Effector CD8-positive, alpha-beta T cell (primary cell): Measurements from ENCODE around the gene SLC2A10.

Source experiments
- DNase-seq: peaks from one replicate; lab custom pipeline; 2025; lab: John Stamatoyannopoulos, UW

SLC2A10 gene

DNA sequence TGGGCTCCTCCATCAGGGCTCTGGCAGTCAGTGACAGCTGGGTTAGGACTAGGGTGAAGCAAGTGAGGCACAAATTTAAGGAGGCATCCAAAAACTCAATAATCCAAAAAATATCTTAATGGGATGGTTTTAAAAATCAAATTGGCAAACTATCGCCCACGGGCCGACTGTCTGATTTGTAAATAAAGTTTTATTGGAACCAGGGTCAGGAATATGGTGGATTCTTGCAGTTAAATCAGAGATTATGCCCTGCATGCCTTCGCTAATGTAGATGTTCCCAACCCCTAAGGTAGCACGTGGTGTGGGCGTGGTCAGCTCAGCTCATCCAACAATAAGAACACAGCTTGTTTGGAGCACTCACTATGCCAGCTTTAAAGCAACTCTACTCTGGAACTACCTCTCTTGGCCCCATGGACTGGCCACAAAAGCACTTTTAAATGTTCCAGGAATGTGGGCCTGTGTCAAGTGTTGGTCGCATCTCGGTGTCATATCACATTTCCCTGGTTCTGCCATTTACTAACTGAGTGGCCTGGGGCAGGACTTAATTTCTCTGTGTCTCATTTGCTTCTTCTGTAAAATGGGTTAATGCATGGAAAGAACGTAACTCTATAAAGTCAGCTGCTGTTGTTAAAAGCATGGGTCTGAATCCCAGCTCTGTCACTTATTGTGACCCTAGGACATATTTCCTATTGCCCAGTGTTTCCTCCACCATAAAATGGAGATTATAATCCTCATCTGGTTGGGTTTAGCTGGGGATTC is 27.2 kb upstream of the SLC2A10 start:
- DNase-seq, result no peak

DNA sequence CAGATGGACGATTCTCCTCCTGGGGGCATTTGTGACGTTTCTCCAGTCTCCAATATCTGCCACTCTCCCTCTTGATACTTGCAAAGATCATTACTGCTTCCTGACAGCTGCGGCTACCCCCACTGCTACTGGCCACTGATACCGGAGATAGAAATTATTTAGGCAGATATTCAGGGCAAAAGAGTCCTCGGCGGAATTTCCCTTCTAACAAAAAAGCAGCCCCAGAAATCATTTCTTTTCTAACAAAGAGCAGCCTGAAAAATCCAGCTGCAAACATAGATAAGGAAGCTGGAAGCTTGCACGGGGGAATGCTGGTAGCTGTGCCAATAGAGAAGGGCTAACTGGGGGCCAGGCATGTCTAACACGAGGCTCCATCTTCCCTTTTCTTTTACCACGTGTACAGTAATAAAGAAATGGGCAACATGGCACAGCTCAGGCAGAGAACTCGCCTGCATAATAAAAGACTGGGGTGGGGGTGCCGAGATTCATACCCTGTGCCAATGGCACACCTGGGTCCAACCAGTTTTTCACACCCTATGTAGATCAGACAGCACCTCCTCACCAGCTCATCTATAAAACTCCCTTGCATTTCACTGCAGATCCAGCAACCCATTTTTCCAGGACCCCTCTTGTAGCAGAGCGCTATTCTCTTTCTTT is 26.3 kb upstream of the SLC2A10 start:
- DNase-seq, result no peak

DNA sequence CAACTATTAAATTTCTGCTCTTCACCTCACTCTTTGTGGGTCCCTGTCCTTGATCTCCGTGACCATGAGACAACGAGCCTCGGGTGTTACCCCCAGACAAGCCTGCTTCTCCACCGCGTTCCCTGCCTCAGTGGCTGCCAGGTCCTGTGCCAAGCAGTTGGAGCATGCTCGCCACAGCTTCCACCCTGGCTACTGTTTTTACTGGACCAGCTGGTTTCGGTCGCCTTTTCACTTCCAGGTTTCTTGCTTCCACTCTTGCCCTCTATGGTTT is 25.8 kb upstream of the SLC2A10 start:
- no peak for DNase-seq

DNA sequence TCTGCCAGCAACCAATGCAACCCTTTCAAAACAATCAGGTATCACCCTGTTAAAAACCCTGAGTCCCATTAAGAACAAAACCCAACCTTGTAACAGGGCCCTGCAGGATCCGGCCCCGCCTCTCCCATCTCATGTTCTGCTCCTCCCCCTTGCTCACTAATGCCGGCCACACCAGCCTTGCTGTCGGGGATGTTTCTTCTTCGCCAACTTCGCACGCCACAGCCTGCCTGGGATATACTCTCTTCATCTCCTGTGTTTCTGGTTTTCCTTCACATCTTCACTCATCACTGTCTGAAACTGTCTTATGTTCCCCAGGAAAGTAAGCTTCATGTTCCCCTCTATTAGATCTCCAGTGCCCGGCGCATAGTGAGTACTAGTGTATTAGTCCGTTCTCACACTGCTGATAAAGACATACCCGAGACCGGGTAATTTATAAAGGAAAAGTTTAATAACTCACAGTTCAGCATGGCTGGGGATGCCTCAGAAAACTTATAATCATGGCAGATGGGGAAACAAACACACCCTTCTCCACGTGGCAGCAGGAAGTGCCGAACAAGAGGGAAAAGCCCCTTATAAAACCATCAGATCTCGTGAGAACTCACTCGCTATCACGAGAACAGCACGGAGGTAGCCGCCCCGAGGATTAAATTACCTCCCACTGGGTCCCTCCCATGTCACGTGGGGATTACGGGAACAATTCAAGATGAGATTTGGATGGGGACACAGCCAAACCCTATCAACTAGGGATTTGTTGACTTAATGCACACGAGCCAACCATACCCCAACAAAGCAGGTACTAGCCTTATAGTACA is 25.3 kb upstream of the SLC2A10 start:
- no peak for DNase-seq

DNA sequence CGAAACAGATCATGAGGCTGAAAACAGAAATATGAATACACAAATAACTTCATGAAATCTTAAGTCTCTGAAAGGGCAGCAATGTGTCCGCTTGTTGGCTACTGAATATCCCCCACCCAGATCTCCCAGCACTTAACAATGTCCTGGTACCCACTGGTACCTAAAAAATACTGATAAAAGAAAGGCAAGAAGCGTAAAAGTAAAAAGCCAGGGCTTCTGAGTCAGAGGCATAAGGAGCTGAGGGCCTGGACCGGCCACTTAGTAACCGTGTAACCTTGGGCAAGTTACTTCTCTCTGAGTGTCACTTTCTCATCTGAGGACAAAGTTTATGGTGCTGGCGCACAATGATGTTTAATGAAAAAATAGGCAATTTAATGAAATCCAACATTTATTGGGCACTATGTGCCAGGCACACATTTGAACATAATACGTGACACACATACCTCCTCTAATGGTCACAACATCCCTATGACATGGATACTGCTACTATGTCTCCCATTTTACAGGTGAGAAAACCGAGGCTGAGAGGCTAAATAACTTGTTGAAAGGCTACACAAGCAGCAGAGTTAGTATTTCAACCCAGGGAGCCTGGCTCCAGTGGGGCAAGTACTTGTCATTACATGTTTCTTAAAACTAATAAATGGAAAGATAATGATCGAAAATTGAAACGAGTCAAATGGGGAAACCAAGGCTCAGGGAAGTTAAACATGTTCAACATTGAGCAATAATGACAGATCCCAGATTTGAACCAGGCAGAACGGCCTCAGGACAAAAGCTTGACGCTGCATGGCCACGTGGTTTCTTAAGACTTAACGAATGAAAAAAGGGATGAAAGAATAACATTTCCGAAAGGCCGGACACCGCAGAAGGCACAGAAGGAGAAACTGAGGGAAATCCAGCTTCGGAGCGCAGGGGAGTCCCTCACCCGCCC is 21.0 kb upstream of the SLC2A10 start:
- DNase-seq, result no peak

DNA sequence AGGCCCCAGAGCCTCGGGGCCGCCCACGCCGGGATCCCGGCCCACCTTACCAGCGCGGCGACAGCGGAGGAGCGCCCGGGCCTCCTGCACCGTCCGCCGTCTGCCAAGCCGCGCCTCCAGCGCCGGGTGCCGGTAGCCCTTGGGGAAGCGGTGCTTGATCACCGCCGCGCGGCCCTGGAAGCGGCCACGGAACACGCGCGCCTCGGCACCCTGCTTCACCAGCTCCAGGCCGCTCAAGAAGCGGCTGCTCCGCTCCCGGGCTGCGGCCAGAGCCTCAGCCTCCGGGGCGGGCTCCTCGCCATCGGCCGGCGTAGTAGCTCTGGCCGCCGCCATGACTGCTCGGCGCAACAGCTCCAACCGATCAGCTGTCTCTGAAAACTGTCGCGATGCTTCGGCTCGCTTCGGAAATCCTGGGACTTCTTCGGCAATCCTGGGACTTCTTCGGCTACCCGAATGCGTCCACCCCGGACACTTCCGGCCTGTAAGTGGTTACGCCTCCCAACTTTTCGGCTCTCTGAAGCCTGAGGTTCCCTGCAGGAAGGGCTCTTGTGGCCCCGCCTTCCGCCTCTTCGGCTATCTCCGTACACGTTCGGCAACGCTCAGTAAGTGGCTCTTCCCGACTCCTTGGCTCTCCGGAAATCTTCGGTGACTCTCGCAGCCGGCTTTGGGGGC is 20.2 kb upstream of the SLC2A10 start, which contains the start of gene TP53RK:
Gene TP53RK, minus strand, starts transcription at position 363 of the 672 bp plus-strand sequence. Its CDS starts 30 bp downstream, at position 333.
- DNase-seq, result peak; percentile 96

DNA sequence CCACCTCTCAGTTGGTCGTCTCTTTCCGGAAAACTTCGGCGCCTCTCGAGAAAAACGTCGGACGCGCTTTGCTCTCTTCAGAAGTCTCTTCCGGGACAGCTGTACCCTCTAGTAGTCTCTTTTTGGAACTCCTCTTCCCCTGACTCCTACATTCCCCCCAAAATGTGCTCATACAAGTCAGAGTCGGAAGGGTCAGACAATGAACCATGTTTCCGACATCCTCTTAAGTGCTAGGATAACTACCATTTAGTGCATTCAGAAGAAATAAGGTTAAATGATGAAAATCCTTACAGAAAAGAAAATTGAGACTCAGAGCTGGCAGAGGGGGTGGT is 19.7 kb upstream of the SLC2A10 start:
- no peak for DNase-seq

DNA sequence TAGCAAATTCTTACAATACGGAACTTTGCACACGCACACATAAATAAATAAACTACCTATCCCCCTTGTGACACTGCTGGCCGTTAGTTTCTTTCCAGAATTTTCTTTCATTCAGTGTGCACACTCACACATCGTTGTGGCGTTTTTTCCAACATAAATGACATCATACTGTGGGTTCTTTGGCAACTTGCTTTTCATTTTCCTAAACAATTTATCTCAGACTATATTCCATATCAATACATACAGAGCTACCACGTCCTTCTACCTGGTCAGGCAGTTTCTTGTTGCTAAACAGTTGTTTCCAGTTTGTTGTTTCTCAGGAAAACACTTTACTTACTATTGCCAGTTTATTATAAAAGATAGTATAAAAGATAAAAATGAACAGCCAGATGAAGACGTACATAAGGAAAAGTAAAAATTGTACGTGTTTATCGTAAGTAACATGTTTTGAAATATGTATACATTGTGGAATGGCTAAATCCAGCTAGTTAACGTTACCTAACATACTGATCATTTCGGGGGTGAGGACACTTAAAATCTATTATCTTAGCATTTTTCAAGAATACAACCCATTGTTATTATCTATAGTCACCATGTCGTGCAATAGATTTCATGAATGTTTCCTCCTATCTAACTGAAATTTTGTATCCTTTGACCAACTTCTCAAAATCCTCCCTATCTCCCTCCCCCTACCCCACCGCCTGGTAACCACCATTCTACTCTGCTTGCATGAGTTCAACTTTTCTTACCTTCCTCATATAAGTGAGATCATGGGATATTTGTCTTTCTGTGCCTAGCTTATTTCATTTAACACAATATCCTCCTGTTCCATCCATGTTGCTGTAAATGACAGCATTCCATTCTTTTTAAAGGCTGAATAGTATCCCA is 19.0 kb upstream of the SLC2A10 start:
- DNase-seq, result no peak

DNA sequence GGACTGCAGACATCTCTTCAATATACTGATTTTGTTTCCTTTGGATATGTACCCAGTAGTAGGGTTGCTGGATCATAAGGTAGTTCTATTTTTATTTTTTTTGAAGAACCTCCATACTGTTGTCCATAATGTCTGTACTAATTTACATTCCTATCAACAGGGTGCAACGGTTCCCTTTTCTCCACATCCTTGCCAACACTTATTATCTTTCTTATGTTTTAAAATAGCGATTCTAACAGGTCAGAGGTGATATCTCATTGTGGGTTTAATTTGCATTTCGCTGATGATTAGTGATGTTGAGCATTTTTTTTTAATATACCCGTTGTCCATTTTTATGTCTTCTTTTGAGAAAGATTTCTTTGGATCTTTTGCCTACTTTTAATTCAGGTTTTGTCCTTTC is 18.3 kb upstream of the SLC2A10 start:
- DNase-seq, result no peak

DNA sequence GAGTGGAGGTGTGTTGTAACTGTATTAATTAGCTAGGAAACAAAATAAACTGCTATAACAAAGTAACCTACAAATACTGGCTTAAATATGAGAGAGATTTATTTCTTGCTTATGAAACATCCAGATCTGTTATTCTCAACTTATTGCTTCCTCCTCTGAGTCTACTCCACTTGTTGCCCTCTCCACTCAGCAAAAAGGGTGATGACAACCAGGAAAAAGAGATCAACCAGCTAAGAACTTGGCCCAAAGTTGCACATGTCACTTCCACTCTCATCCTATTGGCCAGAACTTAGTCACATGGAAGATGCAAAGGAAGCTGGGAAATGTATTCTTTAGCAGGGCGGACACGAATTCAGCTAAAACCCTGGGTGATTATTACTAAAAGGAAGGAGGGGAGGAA is 15.0 kb upstream of the SLC2A10 start:
- DNase-seq, result no peak

DNA sequence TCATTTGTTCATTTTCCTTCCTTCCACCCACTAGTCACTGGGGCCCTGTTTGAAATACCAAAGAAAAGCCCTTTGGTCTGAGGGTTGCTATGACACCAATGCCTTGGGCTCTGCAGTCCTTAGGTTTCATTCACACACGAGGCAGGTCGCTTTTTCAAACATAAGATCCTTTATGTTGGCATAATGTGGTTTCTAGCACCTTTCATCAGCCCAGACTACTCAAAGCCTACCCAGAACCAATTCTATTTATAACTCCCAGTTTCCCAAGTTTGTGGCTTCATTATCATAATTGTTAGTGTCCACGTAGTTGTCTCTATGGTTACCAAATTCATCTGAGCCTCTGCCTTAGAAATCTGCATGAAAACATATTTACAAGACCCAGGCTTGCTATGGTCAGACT is 13.6 kb upstream of the SLC2A10 start:
- no peak for DNase-seq

DNA sequence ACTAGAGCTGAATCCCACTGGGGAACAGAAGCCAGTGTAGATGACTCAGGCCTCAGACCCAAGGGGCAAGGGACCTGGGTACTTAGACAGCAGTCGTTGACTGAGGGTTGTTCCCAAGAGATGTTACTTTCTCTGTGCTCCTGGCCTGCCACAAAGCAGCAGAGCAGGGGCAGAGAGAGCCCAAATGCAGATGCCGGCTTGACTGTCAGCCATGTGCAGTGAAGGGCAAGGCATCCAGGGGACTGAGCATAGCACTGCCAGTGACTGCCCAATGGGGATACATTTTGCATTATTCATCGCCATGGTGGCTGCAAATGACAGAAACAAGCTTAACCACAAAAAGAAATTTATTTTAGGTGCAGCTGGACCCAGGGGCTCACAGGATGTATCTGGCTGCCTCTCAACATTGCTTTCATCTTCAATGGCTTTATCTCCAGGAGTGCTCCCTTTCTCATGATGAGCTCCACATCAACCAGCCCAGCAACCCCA is 12.6 kb upstream of the SLC2A10 start:
- DNase-seq, result no peak

DNA sequence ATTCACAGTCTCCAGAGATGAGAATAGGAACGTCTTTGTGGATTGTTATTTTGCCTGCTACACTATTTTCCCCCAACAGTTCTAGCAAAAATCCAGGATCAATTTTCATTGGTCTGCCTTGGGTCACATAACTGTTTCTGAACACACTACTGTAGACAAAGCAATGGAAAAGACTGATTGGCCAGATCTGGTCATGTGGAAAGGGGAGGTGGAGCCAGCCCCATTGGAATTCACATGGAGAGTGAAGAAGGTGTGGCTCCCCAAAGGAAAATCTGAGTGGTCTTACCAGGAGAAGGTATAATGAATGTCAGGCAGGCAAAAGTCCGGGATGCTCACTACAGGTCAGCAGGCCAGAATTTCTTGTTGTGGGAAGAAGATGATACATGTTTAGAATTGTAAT is 10.7 kb upstream of the SLC2A10 start:
- no peak for DNase-seq

DNA sequence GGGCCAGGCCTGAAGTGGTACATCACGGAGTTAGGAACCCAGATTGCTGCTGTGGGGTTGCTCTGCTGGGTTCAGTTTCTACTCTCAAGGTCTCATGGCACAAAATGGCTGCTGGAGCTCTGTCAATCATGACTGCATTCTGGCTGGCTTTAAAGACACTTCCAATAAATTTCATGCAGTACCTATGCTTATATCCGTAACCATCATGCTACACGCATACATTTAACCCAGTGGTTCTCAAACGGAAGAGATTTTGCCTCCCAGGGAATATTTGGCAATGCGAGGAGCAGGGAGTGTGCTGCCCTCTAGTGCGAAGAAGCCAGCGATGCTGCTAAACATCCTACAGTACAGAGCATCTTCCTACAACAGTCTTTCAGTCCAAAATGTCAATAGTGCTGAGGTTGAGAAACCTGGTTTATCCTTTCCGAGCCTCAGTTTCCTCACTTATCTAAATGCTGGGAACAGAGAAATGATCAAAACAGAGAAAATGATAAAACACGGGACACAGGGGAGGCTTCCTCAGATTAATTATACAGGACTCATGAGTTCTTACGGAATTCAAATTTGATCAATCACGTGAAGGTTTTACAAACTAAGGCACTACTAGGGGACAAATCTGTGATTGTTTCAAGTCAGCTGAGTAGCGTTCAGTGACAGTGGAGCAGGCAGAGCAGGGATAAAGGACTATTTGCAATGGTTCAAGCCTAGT is 9.6 kb upstream of the SLC2A10 start:
- DNase-seq, result no peak

DNA sequence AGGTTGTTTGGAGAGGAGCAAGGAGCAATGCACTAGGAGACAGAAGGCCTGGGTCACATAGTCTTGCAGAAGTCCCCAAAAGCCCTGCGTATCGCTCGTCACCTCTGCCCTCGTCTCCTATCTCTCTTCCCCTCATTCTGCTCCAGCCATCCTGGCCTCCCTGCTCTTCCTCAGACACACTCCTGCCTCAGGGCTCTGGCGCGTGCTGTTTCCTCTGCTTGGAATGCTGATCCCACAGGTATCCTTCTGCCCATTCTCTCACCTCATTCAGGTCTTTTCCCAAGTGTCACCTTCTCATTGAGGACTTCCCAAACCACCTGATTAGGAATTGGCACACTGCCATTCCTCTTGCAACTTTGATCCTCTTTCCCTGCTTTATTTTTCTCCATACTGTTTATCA is 9.0 kb upstream of the SLC2A10 start:
- no peak for DNase-seq

DNA sequence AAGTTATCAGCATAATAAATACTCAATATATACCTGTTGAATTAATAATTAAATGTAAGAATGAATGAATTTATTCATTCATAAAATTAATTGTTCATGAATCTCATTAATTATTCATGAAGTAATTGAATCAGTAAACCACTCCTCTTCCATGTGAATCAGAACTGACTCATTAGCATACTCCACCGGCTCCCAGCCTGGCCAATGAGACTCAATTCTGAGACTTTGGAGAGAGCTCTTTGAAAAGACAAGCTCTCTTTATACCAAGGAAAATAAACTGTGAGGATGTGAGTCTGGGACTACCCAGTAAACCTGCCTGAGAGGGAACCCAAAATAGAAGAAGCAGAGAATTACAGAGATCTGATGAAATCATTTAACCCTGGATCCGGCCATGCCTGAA is 8.4 kb upstream of the SLC2A10 start:
- no peak for DNase-seq

DNA sequence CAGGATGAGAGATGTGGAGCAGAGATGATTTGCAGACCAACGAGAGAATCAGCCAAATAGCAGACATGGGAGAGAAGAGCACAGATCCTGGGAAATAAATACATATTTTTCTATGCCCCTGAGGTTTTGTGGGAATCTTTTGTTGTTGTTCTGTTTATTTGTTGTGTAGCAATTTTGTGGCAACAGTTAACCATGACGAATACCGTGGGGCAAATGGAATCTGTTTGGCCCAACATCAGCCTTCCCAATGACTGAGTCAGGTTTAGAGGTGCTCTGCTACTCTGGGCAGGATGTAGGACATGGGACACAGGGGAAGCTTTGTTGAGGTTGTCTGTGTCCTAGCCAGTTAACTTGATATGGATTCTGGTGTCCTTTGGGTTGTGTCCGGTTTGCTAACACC is 7.9 kb upstream of the SLC2A10 start:
- DNase-seq, result no peak

DNA sequence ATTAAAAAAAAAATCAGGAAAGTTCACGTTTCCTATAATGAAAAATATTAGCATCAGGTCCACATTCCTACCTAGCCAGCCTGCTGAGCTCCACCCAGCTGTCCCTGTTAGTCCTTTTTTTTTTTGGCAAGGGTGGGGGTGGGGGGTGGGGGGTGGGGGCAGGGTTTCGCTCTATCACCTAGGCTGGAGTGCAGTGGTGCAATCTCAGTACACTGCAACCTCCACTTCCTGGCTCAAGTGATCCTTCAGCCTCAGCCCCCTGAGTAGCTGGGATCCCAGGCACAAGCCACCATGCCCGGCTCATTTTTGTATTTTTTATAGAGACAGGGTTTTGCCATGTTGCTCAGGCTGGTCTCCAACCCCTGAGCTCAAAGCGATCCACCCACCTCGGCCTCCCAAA is 7.5 kb upstream of the SLC2A10 start:
- DNase-seq, result no peak

DNA sequence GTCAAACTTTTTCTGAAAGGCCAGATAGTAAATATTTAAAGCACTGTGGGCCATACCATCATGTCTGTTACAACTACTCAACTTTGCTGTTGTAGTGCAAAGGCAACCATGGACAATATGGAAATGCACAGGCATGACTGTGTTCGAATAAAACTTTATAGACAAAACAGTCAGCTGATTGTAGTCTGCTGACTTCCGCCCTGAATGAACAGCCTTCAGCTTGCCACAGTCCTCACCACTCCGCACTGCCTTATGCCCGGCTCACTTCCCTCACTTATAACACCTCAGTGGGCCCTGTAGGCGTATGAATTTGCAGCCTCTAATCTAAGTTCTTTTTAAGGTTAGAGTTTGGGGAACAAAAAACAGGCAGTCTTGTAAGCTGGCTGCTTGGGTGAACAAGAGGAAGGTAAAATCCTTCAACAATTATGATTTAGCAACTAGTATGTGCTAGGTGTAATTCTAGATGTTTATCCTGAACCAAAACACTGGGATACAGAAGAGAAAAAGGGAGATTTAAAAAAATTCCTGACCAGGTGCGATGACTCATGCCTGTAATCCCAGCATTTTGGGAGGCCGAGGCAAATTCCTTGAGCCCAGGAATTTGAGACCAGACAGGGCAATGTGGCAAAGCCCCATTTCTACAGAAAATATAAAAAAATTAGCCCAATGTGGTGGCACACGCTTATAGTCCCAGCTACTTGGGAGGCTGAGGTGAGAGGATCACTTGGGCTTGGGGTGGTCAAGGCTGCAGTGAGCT is 6.8 kb upstream of the SLC2A10 start:
- DNase-seq, result no peak
